HK-2 (cell line): Measurements from ENCODE around the gene NEGR1.
A peak's percentile ranks its signal among the peaks of the same experiment; 100 is the strongest.

Source experiments
- DNase-seq: peaks from one replicate; pipeline ENCODE4 v3.0.0-alpha.2; 2018; ENCODE audit not compliant: unreplicated experiment

Gene NEGR1

DNA sequence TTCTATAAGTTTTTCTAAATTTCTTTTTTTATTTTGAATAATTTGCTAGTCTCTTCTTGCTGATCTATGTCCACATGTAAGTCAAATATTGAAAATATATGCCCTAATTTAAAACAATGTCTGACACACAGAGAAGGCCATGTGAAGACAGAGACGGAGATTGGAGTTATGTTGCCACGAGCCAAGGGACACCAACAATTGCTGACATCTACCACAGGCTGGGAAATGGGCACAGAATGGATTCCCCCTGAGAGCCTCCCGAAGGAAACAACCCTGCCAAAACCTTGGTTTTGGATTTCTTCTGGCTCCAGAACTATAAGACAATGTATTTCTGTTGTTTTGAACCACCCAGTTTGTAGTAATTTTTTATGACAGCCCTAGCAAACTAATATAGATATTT lies 716.5 kb downstream of the NEGR1 start:
- DNase-seq: no peak

- no peak for DNase-seq
These were observed 717.1 kb downstream of the NEGR1 start for GRCh38 chr1:71565262-71565661.

GRCh38 chr1:71562298-71562697 lies 720.0 kb downstream of the NEGR1 start:
- DNase-seq: no peak

DNA sequence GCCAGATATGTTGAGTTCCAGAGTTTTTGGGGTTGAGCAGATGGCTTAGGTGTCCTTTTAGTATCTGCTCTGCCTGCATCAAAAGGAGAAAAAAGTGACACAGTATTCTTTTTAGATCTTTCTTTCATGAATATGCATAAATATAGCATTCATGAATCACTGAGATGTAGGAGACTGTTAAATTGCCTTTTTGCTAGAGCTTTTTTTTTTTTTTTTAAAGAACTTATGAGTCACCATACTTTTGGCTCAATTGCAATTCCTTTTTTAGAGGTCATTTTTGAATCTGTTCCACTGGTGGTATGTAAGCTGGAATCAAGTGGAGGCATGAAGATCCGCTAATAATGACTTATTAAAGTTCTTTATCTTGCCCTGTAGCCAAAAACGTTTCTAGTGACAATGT lies 720.6 kb downstream of the NEGR1 start:
- DNase-seq: no peak

DNA sequence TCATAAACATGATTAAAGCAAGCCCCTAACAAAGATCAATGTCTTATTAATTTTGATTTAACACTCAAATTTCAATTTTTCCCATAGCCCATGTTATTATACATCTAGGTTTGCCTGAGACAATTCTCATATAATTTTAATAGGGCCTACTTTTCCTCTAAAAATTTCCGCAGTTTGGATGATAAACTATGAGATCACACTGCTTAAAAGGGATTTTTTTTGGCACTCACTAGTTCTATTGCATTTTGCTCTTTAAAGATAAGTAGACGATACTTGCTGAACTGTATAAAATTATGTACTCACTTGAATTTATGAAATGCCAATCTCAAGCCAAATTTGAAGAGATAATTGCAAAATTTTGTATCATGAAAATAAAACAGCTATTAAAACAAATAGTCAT lies 721.1 kb downstream of the NEGR1 start:
- DNase-seq: no peak

DNA sequence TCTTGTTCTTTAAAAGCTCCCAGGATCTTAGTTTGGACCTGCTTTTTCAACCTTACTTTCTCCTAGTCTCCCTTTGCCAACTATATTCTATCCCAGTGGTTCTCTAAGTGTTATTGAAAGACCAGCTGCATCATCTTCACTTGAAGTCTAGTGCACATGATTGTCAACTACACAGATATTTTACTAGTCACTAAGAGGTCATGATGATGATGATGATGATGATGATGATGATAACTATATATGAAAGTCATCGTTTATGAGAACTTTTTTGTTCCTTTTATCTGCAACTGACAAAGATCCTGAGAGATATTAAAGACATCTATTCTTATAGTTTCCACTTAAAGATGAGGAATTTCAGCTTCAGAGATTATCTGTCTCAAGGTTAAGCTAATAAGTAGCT lies 722.5 kb downstream of the NEGR1 start:
- no peak for DNase-seq

DNA sequence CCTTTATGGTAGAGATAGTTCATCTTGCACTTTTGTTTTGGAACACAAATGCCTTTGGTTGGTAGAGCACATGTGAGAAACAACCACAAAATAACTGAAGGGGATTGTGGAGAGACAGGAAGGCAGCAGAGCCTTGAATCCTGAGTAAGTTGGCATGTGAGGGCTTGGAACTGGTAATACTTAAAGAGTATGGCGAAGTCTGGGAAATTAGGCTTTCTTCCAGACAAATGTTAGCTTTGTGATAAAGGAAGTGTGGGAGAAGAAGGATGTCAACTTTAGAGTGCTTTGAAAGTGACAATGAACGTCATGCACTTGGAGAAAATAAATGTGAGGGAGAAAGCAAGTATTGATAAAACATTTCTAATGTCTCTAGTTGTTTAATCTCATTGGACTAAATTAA lies 725.2 kb downstream of the NEGR1 start:
- no peak for DNase-seq

- no peak for DNase-seq
These were observed 733.9 kb downstream of the NEGR1 start for GRCh38 chr1:71548398-71548890.

GRCh38 chr1:71542155-71542554 lies 740.2 kb downstream of the NEGR1 start:
- DNase-seq: no peak

GRCh38 chr1:71533950-71534349 lies 748.4 kb downstream of the NEGR1 start:
- no peak for DNase-seq

DNA sequence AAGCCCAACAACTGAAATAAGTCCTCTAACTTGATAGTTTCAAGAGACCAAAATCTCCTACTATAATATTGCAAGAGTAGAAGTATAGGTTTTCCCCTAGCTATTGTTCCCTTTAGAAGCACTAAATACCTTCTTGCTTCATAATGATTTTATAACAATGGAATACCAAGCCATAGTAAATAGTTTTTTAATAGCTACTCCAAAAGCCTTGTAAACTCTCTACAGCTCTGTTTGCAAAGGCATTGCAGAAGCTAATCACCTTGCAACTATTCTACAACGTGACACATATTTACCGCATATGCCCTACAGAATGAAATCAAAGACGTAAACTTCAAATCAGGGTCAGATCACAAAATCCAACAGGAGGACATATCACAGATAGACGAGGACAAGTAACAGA lies 750.0 kb downstream of the NEGR1 start:
- DNase-seq: no peak

DNA sequence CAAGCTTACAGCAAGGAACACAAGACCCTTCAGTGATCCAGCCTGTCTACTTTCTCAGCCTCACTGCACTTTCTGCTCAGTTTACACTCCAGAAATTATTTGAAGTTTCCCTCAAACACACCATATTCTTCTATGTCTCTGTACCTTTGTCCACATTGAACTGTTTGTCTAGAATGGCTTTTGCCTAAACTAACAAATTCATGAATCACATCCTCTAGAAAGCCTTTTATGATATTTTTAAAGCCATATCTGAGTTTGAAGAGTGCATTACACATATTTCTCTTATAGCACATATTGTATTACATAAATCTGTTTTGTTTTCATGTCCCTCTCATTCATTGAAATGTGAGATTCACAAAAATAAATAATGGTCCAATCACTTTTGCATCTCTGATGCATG lies 755.5 kb downstream of the NEGR1 start:
- no peak for DNase-seq

DNA sequence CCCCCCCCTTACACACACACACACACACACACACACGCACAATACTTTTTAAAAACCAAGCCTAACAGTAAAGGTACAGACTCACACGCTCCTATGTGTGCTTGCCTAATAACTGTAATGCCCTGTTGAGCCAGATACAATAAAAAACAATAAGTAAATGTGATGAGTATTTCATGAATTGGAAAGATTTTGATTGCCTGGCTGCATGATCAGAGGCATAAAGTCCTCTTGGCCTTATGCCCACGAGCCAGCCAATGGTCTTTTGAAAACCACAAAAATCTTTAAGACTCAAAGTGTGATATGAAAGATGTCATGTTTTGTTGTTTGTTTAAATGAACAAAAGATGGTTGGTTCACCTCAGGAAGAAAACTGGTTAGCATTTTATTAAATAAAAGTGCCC lies 759.6 kb downstream of the NEGR1 start:
- DNase-seq: no peak

- DNase-seq: peak; percentile 8
These were observed 760.6 kb downstream of the NEGR1 start for GRCh38 chr1:71521655-71522264.

- DNase-seq: no peak
These were observed 770.8 kb downstream of the NEGR1 start for GRCh38 chr1:71511505-71511904.

GRCh38 chr1:71510725-71511124 lies 771.6 kb downstream of the NEGR1 start:
- DNase-seq: no peak

GRCh38 chr1:71509051-71509595 lies 773.2 kb downstream of the NEGR1 start:
- no peak for DNase-seq

DNA sequence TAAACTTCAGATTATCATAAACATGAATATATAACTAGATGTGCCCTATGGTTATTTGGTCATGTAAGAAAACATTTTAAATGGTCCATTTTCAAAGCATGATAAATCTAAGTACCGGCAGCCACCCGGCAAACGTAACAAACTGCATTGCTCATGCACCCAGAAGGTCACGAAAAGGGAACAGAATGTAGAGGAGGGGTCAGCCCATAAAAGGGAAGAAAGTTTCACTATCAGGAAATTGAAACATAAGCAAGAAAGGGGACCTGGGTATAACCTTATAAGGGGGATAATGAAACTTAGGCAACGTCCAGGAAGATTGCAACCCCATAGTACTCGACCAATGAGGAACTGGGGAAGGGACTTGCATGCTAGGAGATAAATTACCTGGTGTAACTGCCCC lies 780.3 kb downstream of the NEGR1 start:
- no peak for DNase-seq

DNA sequence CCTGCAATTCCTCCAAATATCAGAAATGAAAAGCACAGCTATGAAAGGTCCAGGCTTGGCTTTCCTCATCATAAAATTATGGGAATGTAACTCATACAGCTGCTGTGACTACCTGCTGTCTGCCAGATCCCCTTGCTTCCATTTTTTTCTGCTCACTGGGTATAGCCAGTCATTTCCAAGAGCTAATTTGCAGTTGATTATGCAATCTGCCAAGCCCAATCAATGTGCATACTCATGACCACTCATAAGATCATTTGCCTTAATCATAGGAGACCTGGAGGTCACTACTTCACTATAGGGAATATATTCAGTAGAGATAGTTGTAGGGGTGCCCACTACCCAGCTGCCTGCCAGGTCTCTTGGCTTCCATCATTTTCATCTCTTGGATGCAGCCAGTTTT lies 783.8 kb downstream of the NEGR1 start:
- no peak for DNase-seq

- no peak for DNase-seq
These were observed 788.2 kb downstream of the NEGR1 start for GRCh38 chr1:71494163-71494562.

- DNase-seq: no peak
These were observed 789.9 kb downstream of the NEGR1 start for GRCh38 chr1:71492298-71493041.

DNA sequence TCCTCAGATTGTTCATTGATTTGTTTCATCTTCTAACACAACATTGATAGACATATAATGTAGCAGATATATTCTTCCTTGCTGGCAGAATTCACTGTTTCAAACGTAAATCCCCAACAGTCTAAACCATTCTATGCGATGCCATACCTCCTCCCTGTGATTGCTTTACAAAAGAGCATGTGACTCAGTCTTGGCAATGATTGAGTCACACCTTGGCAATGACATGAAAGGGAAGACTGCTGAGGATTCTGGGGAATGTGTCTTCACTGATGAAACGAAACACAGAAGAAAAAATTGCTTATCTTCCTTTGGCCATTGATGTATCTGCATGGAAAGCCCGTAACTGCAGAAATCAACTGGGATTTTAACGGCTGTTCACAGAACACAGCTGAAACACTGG lies 791.9 kb downstream of the NEGR1 start:
- DNase-seq: no peak

DNA sequence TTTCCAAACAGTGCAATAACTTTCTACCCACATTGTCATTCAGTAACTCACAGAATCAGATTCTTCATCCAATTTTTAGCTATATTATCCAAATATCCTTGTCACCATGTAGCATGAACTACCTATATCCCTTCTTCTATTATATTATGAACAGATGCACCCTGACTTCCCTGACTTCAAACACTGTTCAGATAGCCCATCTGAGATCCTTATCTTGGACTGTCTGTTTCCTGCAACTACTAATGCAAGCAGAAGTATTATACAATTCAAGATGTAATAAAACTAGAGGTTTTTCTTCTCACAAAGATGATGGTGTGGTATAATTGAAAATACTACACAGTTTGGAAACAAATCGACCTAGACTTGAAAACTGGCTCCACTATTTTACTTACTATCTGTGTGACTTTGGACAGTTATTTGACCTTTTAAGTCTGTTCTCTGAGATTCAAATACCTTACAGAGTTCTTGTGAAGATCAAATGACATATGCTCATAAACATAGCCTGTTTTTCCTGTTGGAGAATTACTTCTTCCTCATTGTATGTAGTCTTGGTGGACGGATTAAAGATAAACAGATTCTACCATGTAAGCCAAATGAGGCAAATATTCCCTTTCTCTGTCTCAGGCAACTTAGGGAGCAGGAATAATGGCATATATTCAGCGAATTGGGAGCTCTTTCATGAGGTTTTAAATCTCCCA lies 793.6 kb downstream of the NEGR1 start:
- DNase-seq: no peak
